Neural cell (in vitro differentiated cells): ENCODE measurements around the gene TADA3. TPM values are rescaled to one million over a fixed set of nuclear protein-coding genes. Genes with fewer than 3 reads are reported as not detected.

Experiments
- H2AFZ ChIP-seq: fragments of 200-600, 300-800 bp; sonication (generic), shearing (Covaris generic); 2 replicates; pipeline ENCODE4 v1.6.0; 2014; ENCODE audit warnings: low read depth, mild to moderate bottlenecking, antibody characterized with exemption, low read length, moderate library complexity
- H3F3A ChIP-seq: fragments of 200-600 bp; shearing (Covaris generic); 2 replicates; pipeline ENCODE4 v1.6.1; 2016; ENCODE audit warnings: mild to moderate bottlenecking, moderate library complexity, mixed read lengths, antibody characterized with exemption, low read length; ENCODE audit not compliant: insufficient read depth, poor library complexity, severe bottlenecking
- H3K27ac ChIP-seq: fragments of 200-600, 300-800 bp; sonication (generic), shearing (Covaris generic); 2 replicates; pipeline ENCODE4 v1.5.1; 2014; ENCODE audit warnings: mild to moderate bottlenecking, low read length, moderate library complexity
- H3K27me3 ChIP-seq: fragments of 300-800, 200-600 bp; sonication (generic), shearing (Covaris generic); 2 replicates; pipeline ENCODE4 v1.6.0; 2014; ENCODE audit warnings: mild to moderate bottlenecking, low read depth, low read length, moderate library complexity; ENCODE audit not compliant: insufficient read depth
- H3K36me3 ChIP-seq: fragments of 300-800, 200-600 bp; sonication (generic), shearing (Covaris generic); 2 replicates; pipeline ENCODE4 v1.5.1; 2014; ENCODE audit warnings: mild to moderate bottlenecking, antibody characterized with exemption, low read length, moderate library complexity; ENCODE audit not compliant: insufficient read depth
- H3K4me2 ChIP-seq: fragments of 300-800, 200-600 bp; sonication (generic), shearing (Covaris generic); 2 replicates; pipeline ENCODE4 v1.6.0; 2014; ENCODE audit warnings: mild to moderate bottlenecking, low read length
- H3K4me3 ChIP-seq: fragments of 300-800, 200-600 bp; sonication (generic), shearing (Covaris generic); 2 replicates; pipeline ENCODE4 v1.5.1; 2014; ENCODE audit warnings: mild to moderate bottlenecking, low read length, moderate library complexity
- H3K79me2 ChIP-seq: fragments of 200-600 bp; shearing (Covaris generic); replicated peaks from 2 replicates; pipeline ENCODE4 v1.6.0; 2014; ENCODE audit warnings: mild to moderate bottlenecking, low read length, moderate library complexity; ENCODE audit not compliant: insufficient read depth
- H3K9ac ChIP-seq: fragments of 300-800, 200-600 bp; sonication (generic), shearing (Covaris generic); 2 replicates; pipeline ENCODE4 v1.6.1; 2016; ENCODE audit warnings: mild to moderate bottlenecking, low read length, mixed read lengths
- H3K9me2 ChIP-seq: fragments of 200-600 bp; shearing (Covaris generic); 2 replicates; pipeline ENCODE4 v1.6.1; 2016; ENCODE audit warnings: mild to moderate bottlenecking, low read length, mixed read lengths; ENCODE audit not compliant: insufficient read depth
- H3K9me3 ChIP-seq: fragments of 200-600, 300-800 bp; sonication (generic), shearing (Covaris generic); 2 replicates; pipeline ENCODE4 v1.6.1; 2016; ENCODE audit warnings: mild to moderate bottlenecking, mixed run types, low read length, moderate library complexity, mixed read lengths
- H4K20me1 ChIP-seq: fragments of 200-600 bp; shearing (Covaris generic); 2 replicates; pipeline ENCODE4 v1.6.1; 2016; ENCODE audit warnings: mild to moderate bottlenecking, mixed run types; ENCODE audit not compliant: insufficient read depth
- EP300 ChIP-seq: fragments of 450-650 bp; conservative IDR thresholded peaks from 2 replicates; pipeline ENCODE4 v1.6.1; 2014; ENCODE audit warnings: antibody characterized with exemption, mild to moderate bottlenecking, moderate library complexity; ENCODE audit not compliant: poor library complexity, severe bottlenecking
- EZH2 ChIP-seq: fragments of 200-600, 300-800 bp; shearing (Covaris generic), sonication (generic); IDR thresholded peaks from 2 replicates; pipeline ENCODE4 v1.6.1; 2014; ENCODE audit warnings: antibody characterized with exemption, low read length, borderline replicate concordance, mild to moderate bottlenecking; ENCODE audit not compliant: insufficient read depth, poor library complexity, severe bottlenecking
- MXI1 ChIP-seq: fragments of 450-650 bp; conservative IDR thresholded peaks from 2 replicates; pipeline ENCODE4 v1.6.1; 2014; ENCODE audit warnings: antibody characterized with exemption, mild to moderate bottlenecking; ENCODE audit not compliant: poor library complexity, severe bottlenecking
- POLR2AphosphoS5 ChIP-seq: IDR thresholded peaks from 2 replicates; pipeline ENCODE4 v1.6.1; 2012
- RAD21 ChIP-seq: fragments of 450-650 bp; conservative IDR thresholded peaks from 2 replicates; pipeline ENCODE4 v1.6.1; 2014; ENCODE audit warnings: antibody characterized with exemption, mild to moderate bottlenecking, moderate library complexity
- SMC3 ChIP-seq: fragments of 450-650 bp; conservative IDR thresholded peaks from 2 replicates; pipeline ENCODE4 v1.6.1; 2014; ENCODE audit warnings: antibody characterized with exemption, mild to moderate bottlenecking, moderate library complexity; ENCODE audit not compliant: poor library complexity
- TAF1 ChIP-seq: IDR thresholded peaks from 2 replicates; pipeline ENCODE4 v1.6.1; 2012; ENCODE audit warnings: low read depth
- polyA plus RNA-seq: library from polyadenylated mRNA; depleted of rRNA; stranded (reverse); fragments of >200 nt; gene quantifications from 2 replicates; pipeline ENCODE4 v1.2.3, GENCODE V29; 2014
- TF ChIP-seq, protein P1 (sequence below): fragments of 450-650 bp; IDR thresholded peaks from 2 replicates; pipeline ENCODE4 v1.5.1; 2014; ENCODE audit warnings: antibody characterized with exemption, mild to moderate bottlenecking, moderate library complexity; ENCODE audit not compliant: poor library complexity, severe bottlenecking
- TF ChIP-seq, protein P2 (sequence below): IDR thresholded peaks from 2 replicates; pipeline ENCODE4 v1.6.1; 2012; ENCODE audit warnings: borderline replicate concordance

TADA3 gene
- polyA plus RNA-seq, 1 donor from 2014 or later = 55.4 TPM

- Histone ChIP-seq H3K9ac (no peak overlapping the region), H3K9me2 (no peaks in the 10 kb centered on the region)
- TF ChIP-seq, protein P1, sequence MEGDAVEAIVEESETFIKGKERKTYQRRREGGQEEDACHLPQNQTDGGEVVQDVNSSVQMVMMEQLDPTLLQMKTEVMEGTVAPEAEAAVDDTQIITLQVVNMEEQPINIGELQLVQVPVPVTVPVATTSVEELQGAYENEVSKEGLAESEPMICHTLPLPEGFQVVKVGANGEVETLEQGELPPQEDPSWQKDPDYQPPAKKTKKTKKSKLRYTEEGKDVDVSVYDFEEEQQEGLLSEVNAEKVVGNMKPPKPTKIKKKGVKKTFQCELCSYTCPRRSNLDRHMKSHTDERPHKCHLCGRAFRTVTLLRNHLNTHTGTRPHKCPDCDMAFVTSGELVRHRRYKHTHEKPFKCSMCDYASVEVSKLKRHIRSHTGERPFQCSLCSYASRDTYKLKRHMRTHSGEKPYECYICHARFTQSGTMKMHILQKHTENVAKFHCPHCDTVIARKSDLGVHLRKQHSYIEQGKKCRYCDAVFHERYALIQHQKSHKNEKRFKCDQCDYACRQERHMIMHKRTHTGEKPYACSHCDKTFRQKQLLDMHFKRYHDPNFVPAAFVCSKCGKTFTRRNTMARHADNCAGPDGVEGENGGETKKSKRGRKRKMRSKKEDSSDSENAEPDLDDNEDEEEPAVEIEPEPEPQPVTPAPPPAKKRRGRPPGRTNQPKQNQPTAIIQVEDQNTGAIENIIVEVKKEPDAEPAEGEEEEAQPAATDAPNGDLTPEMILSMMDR = no peak
- TF ChIP-seq TAF1 (no peak), POLR2AphosphoS5 (no peak), MXI1 (no peak)
- TF ChIP-seq, protein P2, sequence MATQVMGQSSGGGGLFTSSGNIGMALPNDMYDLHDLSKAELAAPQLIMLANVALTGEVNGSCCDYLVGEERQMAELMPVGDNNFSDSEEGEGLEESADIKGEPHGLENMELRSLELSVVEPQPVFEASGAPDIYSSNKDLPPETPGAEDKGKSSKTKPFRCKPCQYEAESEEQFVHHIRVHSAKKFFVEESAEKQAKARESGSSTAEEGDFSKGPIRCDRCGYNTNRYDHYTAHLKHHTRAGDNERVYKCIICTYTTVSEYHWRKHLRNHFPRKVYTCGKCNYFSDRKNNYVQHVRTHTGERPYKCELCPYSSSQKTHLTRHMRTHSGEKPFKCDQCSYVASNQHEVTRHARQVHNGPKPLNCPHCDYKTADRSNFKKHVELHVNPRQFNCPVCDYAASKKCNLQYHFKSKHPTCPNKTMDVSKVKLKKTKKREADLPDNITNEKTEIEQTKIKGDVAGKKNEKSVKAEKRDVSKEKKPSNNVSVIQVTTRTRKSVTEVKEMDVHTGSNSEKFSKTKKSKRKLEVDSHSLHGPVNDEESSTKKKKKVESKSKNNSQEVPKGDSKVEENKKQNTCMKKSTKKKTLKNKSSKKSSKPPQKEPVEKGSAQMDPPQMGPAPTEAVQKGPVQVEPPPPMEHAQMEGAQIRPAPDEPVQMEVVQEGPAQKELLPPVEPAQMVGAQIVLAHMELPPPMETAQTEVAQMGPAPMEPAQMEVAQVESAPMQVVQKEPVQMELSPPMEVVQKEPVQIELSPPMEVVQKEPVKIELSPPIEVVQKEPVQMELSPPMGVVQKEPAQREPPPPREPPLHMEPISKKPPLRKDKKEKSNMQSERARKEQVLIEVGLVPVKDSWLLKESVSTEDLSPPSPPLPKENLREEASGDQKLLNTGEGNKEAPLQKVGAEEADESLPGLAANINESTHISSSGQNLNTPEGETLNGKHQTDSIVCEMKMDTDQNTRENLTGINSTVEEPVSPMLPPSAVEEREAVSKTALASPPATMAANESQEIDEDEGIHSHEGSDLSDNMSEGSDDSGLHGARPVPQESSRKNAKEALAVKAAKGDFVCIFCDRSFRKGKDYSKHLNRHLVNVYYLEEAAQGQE = no peak
Observed at GRCh38 chr3:9834520-9835380, 42.5 kb upstream of the TADA3 start.

DNA sequence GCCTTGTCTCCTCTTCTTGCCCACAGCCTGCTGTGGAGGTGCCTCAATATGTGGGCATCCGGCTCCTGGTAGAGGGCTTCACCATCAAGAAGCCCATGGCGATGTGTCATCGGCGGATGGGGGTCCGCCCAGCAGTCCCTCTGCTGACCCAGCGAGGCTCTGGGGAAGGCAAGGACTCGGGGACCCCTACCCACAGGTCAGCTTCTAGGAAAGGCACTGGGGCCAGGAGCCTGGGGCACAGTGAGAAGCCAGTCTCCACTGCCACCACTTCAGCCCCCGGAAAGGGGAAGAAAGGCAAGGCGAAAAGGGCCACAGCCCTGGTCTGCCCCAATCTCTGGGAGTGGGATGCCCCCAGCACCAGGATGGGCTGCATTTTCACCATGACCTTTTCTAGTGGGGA, 40.8 kb upstream of the TADA3 start:
- Histone ChIP-seq H3K4me2 (no peak overlapping the region), H2AFZ (no peak overlapping the region), H3F3A (no peaks in the 10 kb centered on the region), H3K27ac (no peak overlapping the region), H3K4me3 (no peak overlapping the region), H3K9me2 (no peaks in the 10 kb centered on the region), H3K36me3 (no peaks in the 10 kb centered on the region), H3K79me2 (no peaks in the 10 kb centered on the region), H3K27me3 (no peaks in the 10 kb centered on the region), H3K9ac (no peak overlapping the region), H3K9me3 (no peaks in the 10 kb centered on the region), H4K20me1 (no peaks in the 10 kb centered on the region)
- no peak for TF ChIP-seq EZH2
- TF ChIP-seq, protein P2 = no peak
- no peak for TF ChIP-seq POLR2AphosphoS5
- TF ChIP-seq SMC3 = no peak
- TF ChIP-seq EP300 = no peak
- no peak for TF ChIP-seq MXI1
- no peak for TF ChIP-seq RAD21
- no peak for TF ChIP-seq TAF1
- TF ChIP-seq, protein P1 = no peak

More at GRCh38 chr3:9834520-9835380, 42.5 kb upstream of the TADA3 start:
- Histone ChIP-seq H3K79me2 (no peaks in the 10 kb centered on the region), H4K20me1 (no peaks in the 10 kb centered on the region), H3K9me3 (no peaks in the 10 kb centered on the region), H3K4me2 (no peak overlapping the region), H3K27ac (no peak overlapping the region), H3F3A (no peaks in the 10 kb centered on the region), H2AFZ (no peak overlapping the region), H3K36me3 (no peaks in the 10 kb centered on the region), H3K4me3 (no peak overlapping the region), H3K27me3 (no peaks in the 10 kb centered on the region)
